GM18907 (cell line): Measurements from ENCODE around the gene SETD3.

Source experiments
- ATAC-seq: cut with Tn5 transposase; IDR thresholded peaks from one replicate; pipeline ENCODE4 v1.9.1; 2021; ENCODE audit warnings: mild to moderate bottlenecking, moderate library complexity; ENCODE audit not compliant: unreplicated experiment

SETD3 gene

DNA sequence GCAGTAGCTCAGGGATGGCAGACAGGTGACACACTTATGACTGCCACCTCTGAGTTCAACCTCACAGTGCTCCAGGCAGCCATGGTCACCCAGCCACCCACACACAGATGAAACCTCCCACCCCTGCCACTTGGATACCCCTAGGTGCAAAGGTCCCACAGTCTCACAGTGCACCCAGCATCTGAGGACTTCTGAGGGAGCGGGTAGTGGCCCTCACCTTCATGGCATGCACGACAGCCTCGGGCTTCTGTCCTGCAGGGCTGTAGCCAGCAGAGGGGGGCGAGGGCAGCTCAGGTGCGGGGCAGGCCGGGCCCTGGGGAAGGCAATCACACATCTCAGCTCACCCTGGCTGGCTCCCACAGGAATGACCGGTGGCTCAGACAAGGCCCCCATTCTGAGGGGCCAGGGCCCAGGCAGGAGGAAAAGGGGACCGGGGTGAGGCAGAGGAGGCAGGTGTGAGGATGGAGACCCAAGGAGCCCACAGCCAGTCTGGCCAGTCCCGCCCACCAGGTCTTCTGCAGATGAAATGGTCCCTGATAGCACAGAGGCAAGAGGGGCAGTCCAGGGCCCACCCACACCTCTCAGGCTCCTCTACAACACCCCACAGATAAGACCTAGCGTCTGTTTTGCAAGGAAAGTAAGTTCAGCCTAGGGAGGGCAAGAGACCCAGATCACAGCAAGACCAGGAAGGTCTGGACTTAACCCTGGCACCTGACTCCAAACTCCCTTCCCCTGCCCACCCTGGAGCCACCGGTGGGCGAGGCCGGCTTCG lies 36.4 kb upstream of the SETD3 start:
- no peak for ATAC-seq

DNA sequence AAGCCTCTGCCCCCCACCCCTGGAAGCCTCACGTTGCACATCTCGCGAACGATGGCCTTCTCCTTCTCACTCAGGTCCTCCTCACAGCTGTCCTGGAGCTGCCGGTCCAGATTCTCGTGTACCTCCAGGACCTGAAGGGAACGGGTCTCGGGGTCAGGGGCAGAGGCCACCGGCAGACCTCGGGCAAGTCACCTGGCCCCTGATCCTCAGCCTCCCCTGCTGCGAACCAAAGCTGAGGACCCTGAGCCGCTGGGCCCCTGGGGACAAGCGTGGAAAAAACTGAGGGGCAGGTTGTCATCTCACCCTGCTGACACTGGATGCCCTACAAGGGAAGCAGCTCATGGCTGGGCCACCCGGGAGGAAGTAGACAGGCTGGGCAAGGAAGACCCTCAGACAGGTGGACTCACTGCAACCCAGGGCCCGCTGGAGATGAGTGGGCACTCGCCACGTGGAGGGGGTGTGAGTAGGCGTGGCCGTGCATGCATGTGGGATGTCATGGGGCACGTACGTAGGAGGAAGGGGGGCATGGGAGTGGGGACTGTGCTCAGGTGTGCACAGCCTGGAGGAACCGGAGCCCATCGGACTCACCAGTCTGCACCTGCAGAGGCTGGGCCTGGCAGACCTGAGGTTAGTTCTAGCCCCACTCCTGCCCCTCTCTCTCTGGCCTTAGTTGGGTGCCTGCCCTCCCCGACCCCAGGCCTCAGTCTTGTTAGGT lies 35.7 kb upstream of the SETD3 start:
- ATAC-seq: no peak

DNA sequence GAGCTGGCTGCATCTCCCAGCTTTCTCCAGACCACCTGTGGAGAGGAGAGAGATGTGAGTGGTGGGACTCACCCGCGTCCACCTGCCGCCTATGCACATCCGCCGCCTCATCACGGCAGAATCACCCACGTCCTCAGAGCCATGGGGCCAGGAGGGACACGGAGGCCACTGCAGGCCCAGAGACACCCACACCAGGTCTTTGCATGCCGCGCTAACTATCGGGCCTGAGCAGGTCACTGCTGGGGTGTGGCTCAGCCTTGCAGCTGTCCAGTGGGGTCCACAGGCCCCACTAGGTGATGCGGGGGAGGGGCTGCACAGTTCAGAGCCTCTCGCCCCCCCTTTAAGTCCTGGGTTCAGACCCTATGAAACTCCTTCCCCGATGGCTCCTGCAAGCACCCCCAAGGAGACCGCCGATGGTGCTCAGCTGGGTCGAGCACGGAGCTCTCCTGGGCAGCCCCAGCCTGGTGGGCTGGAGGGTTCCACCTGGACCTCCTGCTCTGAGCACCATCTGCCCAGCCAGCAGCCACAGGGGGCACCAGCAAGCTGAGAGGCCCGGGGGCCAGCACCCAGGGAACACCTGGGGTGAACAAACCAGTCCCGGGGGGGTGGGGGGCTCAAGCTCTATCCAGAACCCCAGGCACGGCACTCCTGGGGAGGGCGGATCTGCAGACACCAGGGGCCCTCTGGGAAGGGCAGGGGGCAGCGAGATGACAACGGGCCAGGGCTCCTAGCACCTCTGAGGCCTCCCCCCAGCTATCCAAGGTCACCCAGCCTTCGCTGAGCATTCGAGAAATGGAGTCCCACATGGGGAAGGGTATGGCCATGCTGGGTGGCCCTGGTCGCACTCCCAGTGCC lies 34.9 kb upstream of the SETD3 start:
- ATAC-seq: no peak

DNA sequence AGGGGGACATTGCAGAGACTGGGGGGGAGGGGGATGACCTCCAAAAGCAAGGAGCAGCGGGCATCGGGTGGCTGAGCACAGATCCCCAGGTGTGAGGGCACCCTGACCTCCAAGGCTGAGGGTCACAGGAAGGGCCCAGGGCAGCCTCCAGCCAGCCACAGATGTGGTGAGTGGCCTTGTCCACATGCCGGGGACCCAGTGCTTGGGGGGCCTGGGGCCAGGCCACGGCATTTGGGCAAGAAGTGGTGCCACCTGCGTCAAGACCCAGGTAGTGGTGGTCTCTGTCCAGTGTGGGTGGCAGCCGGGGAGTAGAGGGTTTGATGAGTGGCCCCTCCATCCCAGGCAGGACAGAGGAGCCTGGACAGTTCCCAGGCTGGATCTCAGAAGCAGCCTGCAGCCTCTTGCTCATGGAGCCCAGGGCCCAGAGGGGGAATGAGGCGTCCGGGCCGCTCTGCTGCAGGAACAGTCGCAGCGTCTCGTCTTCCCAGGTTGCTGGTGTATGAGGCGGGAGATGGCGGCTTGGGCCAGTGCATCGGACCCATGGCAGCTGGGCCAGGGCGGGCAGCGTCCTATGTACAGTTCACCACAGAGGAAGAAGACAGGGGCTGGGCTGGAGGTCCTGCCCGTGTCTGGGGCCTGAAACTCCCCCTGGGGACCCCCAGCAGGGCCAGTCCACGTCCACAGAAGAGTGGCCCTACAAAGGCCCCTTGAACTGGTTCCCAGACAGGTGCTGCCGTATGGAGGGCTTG lies 34.1 kb upstream of the SETD3 start:
- no peak for ATAC-seq

DNA sequence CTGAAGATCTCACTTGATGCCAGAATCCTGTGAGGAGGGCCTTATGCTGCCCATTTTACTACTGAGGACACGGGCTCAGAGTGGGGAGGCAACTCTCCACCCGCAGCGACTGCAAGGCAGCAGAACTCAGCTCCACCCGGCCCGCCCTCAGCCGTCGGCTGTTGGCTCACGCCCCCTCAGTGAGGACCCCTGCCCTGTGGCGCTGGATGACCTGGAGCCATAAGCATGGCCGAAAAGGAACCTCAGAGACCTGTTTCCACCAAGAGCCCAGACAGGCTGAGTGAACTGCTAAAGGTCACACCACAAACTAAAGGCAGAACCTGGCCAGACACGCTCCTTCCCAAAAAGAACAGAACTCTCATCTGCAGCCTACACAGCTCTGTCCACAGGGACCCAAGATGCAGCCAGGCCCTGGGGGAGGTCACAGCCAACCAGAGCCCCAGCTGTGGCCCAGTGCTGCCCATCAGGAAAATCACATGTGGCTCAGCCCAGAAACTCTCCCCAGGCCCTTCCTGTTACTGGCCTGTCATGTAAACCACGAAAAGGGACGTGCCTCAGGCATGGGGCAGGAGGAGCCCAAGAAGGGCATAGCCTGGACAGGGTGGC lies 33.4 kb upstream of the SETD3 start:
- no peak for ATAC-seq

DNA sequence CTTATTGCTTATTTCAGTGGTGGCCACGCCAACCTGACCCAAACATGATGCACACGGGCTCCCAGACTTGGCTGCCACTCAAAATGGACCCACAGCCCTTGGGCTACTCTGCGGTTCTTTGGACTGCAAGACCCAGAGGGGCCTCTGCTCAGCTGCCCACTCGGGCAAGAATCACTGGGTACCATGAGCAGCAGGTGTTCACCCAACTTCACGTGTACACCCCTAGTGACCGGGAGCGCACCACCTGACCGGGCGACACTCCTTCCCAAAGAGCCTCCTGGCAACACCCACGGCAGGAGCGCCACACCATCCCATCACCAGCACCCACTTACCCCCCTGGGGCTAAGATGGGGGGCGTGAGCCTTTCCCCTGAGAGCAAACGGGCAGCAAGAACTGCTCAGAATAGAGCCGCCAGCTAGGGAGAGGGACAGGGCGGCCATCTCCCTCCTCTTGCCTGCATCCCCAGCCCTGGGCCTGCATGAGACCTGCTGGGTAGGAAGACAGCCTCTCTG lies 32.6 kb upstream of the SETD3 start:
- ATAC-seq: no peak

DNA sequence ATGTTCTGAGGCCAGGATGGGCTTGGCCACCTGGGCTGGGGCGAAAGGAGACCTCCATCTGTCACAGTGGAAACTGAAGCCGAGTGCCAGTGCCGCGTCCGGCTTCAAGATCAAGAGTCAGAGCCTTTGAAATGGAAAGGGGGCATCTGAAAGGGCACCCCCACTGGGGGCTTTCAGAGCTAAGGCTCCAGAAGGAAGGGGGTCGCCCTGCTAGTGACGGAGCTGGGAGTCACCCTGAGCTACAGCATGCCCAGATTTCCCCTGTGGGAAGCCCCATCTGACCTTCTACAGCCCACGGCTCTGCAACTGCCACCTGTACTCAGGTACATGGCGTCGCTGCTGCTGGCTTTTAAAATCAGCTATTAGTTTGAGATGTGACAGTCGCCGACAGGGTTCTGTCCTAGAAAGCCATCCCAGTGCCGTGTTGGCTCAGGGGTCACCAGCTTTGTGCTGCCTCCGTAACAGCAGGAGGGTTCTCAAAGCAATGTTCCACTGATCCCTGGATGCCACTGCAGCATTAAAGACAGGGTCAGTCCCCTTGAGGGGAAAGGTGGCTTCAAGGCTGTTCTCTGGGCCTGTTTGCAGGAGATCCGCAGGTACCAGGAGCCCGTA lies 32.0 kb upstream of the SETD3 start:
- no peak for ATAC-seq

DNA sequence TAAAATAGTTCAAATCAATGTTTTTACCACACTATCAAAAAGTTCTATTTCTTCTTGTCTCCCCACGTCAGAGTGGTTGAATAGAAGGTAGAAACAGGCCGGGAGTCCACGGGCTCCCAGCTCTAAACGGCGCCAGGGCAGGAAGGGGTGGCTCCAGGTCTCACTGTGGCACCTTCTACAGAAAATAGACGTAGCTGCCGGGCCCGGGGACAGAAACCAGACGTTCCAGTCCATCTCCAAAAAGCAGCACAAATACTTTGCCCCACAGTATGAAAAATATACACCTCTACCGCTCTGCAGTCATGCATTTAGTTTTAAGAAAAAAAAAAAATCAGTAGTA lies 31.4 kb upstream of the SETD3 start:
- no peak for ATAC-seq

DNA sequence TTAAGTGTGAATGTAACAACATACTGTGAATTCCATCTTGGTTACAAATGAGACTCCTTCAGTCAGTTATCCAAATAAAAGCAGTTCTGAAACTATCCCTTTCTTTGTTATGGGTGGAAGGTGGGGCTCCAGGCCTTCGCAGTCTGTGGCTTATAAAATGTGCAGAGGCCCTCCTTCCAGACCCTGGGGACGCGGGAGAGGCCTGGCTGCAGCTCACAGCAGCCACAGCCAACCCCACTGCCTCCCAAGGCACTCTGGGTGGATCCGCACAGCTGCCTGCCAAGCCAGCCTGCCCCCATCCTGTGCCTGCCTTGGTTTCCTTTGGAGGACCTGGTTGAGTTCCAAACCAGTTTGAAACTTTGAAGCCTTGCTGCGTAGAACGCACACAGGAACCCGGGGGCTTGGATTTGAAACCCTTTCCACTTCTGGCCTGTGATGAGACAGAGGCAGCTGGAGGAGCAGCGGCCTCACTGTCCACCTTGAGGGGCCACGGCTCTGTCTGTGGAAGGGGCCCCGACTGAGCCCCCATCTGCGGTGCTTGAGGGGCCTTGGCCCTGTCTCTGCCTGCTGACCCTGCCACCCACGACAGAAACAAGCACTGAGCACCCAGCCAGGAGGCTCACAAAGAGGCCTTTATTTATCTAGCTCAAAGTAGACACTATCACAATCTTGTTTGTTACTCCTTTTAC lies 30.9 kb upstream of the SETD3 start:
- no peak for ATAC-seq

DNA sequence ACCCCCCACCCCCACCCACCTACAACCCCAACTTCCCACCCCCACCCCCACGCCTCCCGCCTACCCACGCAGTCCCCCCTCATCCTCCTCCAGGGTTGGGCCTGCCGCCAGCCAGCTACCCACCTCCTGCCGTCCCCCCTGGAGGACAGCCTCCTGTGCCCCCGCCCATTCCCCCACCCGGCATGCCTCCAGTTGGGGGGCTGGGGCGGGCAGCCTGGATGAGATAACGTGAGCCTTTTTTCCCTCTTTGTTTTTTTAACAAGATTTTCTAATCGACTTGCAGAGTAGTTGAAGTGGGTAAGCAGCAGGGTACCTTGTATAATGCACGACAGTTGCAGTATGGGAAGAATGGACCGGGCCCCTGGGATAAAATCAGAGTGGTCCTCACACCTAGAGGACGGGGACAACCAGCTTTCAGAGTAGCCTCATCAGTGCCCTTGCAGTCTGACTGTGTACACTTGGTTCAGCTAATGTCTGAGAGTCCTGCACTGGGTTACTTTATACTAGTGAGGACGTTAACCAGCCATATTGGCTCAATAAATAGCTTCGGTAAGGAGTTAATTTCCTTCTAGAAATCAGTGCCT lies 30.0 kb upstream of the SETD3 start:
- no peak for ATAC-seq

DNA sequence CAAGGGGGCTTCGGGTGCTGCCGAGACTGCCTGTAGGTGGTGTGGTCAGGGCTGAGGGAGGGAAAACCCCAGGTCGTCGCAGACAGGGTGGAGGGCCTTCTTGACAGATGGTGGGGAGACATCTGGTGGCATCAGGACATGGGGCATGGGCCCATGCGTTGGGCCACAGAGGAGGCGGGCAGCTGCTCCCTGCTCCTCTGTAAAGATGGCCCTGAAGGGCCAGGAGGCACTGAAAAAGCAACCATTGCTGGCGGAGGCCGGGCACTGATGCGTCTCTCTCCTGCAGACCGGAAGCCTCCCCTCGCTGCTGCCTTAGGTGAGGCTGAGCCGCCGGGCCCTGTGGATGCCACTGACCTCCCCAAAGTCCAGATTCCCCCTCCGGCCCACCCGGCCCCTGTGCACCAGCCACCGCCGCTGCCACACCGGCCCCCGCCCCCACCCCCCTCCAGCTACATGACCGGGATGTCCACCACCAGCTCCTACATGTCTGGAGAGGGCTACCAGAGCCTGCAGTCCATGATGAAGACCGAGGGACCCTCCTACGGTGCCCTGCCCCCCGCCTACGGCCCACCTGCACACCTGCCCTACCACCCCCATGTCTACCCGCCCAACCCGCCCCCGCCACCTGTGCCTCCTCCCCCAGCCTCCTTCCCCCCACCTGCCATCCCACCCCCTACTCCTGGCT lies 29.4 kb upstream of the SETD3 start:
- no peak for ATAC-seq

DNA sequence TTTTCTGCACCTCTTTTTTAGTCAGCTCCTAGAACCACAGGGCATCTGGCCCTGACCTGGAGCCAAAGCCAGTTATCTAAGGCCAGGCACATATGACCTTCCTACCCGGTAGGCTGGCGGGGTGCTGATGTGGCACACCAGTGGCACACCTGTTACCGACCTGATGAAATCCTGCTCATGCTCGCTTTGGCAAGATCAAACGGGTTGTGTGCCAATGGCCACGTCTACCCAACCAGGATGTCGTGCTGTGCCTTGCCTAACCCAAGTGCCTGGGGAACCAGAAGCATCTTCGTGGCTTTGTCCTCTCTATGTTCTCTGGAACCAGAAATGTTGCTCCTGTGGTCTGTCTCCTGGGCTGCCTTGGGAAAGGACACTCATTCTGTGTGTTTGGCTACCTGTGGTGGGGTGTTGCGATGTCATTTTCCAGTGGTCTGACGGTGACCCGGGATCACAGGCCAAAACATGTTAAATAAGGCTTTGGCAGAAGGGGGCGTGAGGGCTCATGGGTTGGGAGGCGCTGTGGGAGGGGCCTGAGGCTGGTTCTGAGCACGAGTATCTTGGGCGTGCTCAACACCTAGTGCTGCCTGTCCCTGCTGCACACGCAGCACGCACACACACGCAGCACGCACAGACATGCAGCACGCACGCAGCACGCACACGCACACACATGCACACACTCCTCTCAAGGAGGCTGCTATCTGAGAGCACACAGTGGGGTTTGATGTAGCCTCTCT lies 28.4 kb upstream of the SETD3 start:
- no peak for ATAC-seq

DNA sequence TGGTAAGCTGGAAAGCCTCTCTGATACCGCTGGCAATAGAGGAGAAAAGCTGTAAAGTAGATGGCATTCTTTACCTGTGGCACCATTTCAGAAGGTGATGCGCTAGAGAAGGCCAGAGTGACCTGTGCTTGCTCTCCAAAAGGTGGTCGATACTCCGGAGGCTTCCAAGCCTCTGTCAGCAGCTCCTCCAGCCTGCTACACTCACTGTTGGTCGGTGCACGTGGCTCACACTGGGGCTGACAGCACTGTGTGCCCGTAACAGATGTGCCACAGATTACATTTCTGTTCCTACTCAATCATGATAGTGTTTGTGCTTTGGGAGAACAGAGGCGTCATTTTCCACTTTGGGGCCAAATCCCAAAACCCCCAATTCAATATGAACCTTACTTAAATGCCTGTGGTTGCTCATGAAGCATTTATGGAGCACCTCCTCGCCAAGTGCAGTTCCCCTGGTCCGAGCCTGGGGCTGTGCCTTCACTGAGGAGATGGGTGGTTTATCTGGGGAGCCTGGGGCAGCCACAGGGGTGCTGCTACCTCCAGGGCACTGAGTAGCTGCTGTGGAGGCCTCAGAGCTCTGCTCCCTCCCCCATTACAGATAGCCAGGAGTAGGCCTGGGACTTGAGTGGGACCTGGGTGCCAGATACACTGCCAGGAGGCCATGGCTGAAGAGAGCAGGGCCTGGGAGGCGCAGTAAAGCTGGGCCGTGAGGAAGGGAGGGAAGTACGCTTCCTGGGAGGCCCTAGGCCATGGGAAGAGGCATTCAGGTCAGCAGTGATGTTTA lies 27.4 kb upstream of the SETD3 start:
- no peak for ATAC-seq

DNA sequence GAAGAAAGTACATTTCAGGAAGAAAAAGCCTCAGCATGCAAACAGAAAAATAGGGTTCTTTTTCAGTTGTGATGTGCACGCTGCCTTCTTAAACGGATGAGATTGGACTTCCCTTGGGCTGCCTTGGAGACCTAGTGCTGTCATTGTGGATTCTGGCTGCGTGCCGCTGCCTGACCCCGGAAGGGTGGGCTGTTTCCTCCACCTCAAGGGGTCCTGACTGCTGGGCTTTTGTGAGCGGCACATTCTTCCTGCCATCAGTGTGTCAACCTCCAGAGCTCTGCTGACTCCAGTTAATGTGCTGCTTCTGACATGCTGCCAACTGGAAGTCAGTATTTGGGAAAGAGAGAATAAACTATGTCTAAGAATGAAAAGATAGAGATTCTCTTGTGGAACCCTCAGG lies 25.6 kb upstream of the SETD3 start:
- no peak for ATAC-seq

DNA sequence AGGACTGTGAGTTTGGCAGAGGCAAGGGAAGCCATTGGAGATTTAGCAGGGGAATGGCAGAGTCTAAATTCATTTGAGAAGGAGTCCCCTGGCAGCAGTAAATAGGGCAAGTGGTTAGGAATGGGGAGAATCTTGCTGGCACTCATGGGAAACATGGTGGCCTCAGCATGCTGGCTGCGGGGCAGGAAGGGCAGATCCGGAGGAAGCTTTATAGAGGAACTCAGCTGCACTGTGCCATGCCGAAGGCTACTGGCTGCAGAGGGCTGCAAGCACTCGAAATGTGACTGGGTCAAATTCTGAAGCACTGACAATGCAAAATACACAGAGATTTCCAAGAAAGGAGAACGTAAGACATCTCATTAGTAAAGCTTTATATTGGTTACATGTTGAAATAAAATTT lies 24.4 kb upstream of the SETD3 start:
- ATAC-seq: no peak

DNA sequence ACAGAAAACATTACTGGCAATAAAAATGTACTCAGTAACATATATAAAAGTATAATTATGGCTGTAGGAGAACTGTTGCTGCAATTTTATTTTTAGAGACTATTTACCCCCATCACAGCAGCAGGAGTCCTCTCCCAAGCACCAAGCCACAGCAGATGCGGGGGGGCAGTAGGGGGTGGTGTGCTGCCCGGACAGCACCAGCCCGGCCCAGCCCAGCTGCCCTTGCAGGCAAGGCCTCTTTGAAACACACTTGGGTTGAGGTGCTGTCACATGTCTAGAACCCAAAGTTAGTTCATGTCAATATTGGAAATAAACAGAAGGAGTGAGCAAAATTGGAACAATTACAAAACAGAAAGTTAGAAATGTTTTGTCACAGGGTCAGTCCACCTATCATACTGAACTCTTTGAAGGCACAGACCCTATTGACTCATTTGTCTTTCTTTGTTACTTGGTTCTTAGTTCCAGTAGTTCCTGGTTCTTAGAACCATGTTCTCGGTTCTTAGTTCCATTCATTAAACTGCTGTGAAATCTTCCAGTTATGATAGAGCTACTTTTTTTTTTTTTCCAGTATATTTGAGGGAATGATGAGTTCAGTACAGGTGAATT lies 23.3 kb upstream of the SETD3 start:
- ATAC-seq: no peak

DNA sequence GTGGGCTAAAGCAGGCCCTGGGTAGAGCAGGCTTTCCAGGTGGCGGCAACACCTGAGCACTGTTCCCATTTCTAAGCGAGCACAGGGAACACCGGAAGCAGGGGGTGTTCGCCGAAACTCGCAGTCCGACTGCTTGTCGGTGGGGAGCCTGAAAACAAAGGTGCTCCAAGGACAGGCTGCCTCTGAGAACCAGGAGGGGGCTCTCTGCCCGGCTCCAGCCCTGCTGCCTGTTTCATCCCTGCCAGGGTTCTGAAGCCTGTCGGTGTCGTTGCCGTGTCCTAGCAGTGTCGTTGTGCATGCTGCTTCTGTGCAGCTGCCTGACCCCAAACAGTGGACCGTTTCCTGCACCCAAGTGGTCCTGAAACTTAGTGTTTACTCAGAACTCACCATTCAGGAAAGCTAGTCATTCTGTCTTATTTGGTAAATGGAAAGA lies 22.3 kb upstream of the SETD3 start:
- ATAC-seq: no peak
